Tibial nerve (tissue), 4 donors: ENCODE measurements around the gene NCBP2. TPM values are rescaled to one million over a fixed set of nuclear protein-coding genes. Genes with fewer than 3 reads are reported as not detected.

ENCODE experiments used
- DNase-seq, 2 donors: peaks; one replicate each; pipeline ENCODE4 v3.0.0-alpha.2; 2019; ENCODE audit warnings: low spot score in 2 of 2
- H3K27ac ChIP-seq, 4 donors: fragments of 200-600 bp; sonication (generic) in 3 of 4; one replicate each; pipeline ENCODE4 v1.5.1; 2017 to 2019; ENCODE audit warnings: mild to moderate bottlenecking in 1 of 4
- H3K27me3 ChIP-seq, 2 donors: fragments of 200-600 bp; sonication (generic) in 1 of 2; one replicate each; pipeline versions ENCODE4 v1.5.1 to v1.6.0; 2017 to 2019
- H3K36me3 ChIP-seq, 3 donors: fragments of 200-600 bp; sonication (generic); one replicate each; pipeline ENCODE4 v1.5.1; 2018 to 2019
- H3K4me1 ChIP-seq, 4 donors: fragments of 200-600 bp; sonication (generic) in 3 of 4; one replicate each; pipeline ENCODE4 v1.5.1; 2017 to 2019
- H3K4me3 ChIP-seq, 4 donors: fragments of 200-600 bp; sonication (generic) in 3 of 4; one replicate each; pipeline ENCODE4 v1.5.1; 2017 to 2019; ENCODE audit warnings: mild to moderate bottlenecking in 1 of 4, moderate library complexity in 1 of 4
- H3K9me3 ChIP-seq, 4 donors: fragments of 200-600 bp; sonication (generic) in 3 of 4; one replicate each; pipeline ENCODE4 v1.5.1; 2017 to 2019
- CTCF ChIP-seq, 5 experiments: fragments of 200-600 bp in 3 of 5; fragments of 450-650 bp in 2 of 5; sonication (generic) in 3 of 5; IDR thresholded peaks; one replicate each; pipeline ENCODE4 v1.5.1; 2016 to 2019; ENCODE audit warnings: antibody characterized with exemption in 5 of 5, mild to moderate bottlenecking in 3 of 5, moderate library complexity in 2 of 5
- EP300 ChIP-seq, 2 donors: sonication (generic); formaldehyde crosslinking; IDR thresholded peaks; one replicate each; pipeline ENCODE4 v1.6.1; 2017; ENCODE audit warnings: antibody characterized with exemption in 2 of 2, mild to moderate bottlenecking in 1 of 2
- POLR2A ChIP-seq, 2 donors: fragments of 450-650 bp; IDR thresholded peaks; one replicate each; pipeline ENCODE4 v1.6.1; 2017; ENCODE audit warnings: antibody characterized with exemption in 2 of 2, mild to moderate bottlenecking in 2 of 2, moderate library complexity in 2 of 2
- WGBS, 2 donors: methylation state at CpG; one replicate each; pipeline ENCODE4 v1.1.5; 2018; 5-methylcytosine and 5-hydroxymethylcytosine counted together
- total RNA-seq, 4 donors: library from RNA; depleted of rRNA; stranded (reverse); fragments of >200 nt; gene quantifications; one replicate each; pipeline ENCODE4 v1.1.0, GENCODE V29; 2016

Gene NCBP2
- total RNA-seq, 4 donors from 2014 or later = 25.1 to 45.6 (median 36.6) TPM

GRCh38 chr3:196916221-196916620 is 26.1 kb downstream of the NCBP2 start:
- TF ChIP-seq POLR2A (IDR thresholded peaks at IDR 0.05) (no peak), EP300 (IDR thresholded peaks at IDR 0.05) (no peak), CTCF (IDR thresholded peaks at IDR 0.05) (no peak)
- H3K27ac ChIP-seq = no peak overlapping the region
- 98 to 100% methylated on average over 1 of the region's 1 CpG for WGBS, 2 donors

GRCh38 chr3:196915375-196915774 is 27.0 kb downstream of the NCBP2 start:
- H3K27me3 ChIP-seq = no peaks in the 10 kb centered on the region
- peaks cover 0 to 7% (median 0%) of the 10 kb centered on the region in 4 donors for H3K9me3 ChIP-seq
- no peak overlapping the region for H3K27ac ChIP-seq
- DNase-seq = no peak
- no peak overlapping the region for H3K4me3 ChIP-seq
- H3K4me1 ChIP-seq = no peaks in the 10 kb centered on the region
- H3K36me3 ChIP-seq = peaks cover 0 to 33% (median 0%) of the 10 kb centered on the region in 3 donors
- TF ChIP-seq POLR2A (IDR thresholded peaks at IDR 0.05) (no peak), EP300 (IDR thresholded peaks at IDR 0.05) (no peak), CTCF (IDR thresholded peaks at IDR 0.05) (no peak)
- 97 to 100% methylated on average over 3 of the region's 3 CpGs for WGBS, 2 donors

More at GRCh38 chr3:196916221-196916620, 26.1 kb downstream of the NCBP2 start:
- no peaks in the 10 kb centered on the region for H3K27me3 ChIP-seq
- peaks cover 0 to 7% (median 0%) of the 10 kb centered on the region in 4 donors for H3K9me3 ChIP-seq
- no peak overlapping the region for H3K4me3 ChIP-seq
- H3K36me3 ChIP-seq = peaks cover 0 to 33% (median 0%) of the 10 kb centered on the region in 3 donors
- no peak for DNase-seq
- H3K4me1 ChIP-seq = no peaks in the 10 kb centered on the region

GRCh38 chr3:196914866-196915265 is 27.5 kb downstream of the NCBP2 start:
- no peak for TF ChIP-seq EP300 (IDR thresholded peaks at IDR 0.05)
- no peak overlapping the region for H3K27ac ChIP-seq
- H3K4me3 ChIP-seq = no peak overlapping the region
- DNase-seq = no peak
- peaks cover 0 to 33% (median 0%) of the 10 kb centered on the region in 3 donors for H3K36me3 ChIP-seq
- no peaks in the 10 kb centered on the region for H3K4me1 ChIP-seq
- H3K27me3 ChIP-seq = no peaks in the 10 kb centered on the region
- peaks cover 0 to 7% (median 0%) of the 10 kb centered on the region in 4 donors for H3K9me3 ChIP-seq
- WGBS, 2 donors = 90 to 98% methylated on average over 4 of the region's 4 CpGs

GRCh38 chr3:196903740-196904139 is 38.6 kb downstream of the NCBP2 start:
- peaks cover 4 to 92% (median 18%) of the 10 kb centered on the region in 3 donors for H3K36me3 ChIP-seq
- no peak overlapping the region for H3K4me3 ChIP-seq
- no peaks in the 10 kb centered on the region for H3K4me1 ChIP-seq
- H3K27ac ChIP-seq = no peak overlapping the region
- 97 to 100% methylated on average over 2 of the region's 2 CpGs for WGBS, 2 donors
- H3K9me3 ChIP-seq = no peaks in the 10 kb centered on the region
- no peak for DNase-seq
- H3K27me3 ChIP-seq = no peaks in the 10 kb centered on the region
- TF ChIP-seq EP300 (IDR thresholded peaks at IDR 0.05) = no peak
- TF ChIP-seq POLR2A (IDR thresholded peaks at IDR 0.05) = no peak
- TF ChIP-seq CTCF (IDR thresholded peaks at IDR 0.05) = no peak

- no peak for DNase-seq
- Histone ChIP-seq H3K27ac (no peak overlapping the region), H3K27me3 (no peaks in the 10 kb centered on the region), H3K36me3 (peaks cover 4 to 79% (median 18%) of the 10 kb centered on the region in 3 donors), H3K4me1 (no peaks in the 10 kb centered on the region), H3K9me3 (no peaks in the 10 kb centered on the region), H3K4me3 (no peak overlapping the region)
- TF ChIP-seq EP300 (IDR thresholded peaks at IDR 0.05) = no peak
- no peak for TF ChIP-seq POLR2A (IDR thresholded peaks at IDR 0.05)
- no peak for TF ChIP-seq CTCF (IDR thresholded peaks at IDR 0.05)
- 73 to 77% methylated on average over 1 of the region's 1 CpG for WGBS, 2 donors
Measured at GRCh38 chr3:196902296-196902695, 40.0 kb downstream of the NCBP2 start.

- H3K27ac ChIP-seq = no peak overlapping the region
- no peaks in the 10 kb centered on the region for H3K27me3 ChIP-seq
- no peak for DNase-seq
- peaks cover 4 to 74% (median 18%) of the 10 kb centered on the region in 3 donors for H3K36me3 ChIP-seq
- 70 to 83% methylated on average over 1 of the region's 1 CpG for WGBS, 2 donors
- H3K4me3 ChIP-seq = no peak overlapping the region
- H3K9me3 ChIP-seq = no peaks in the 10 kb centered on the region
- TF ChIP-seq EP300 (IDR thresholded peaks at IDR 0.05) (no peak), CTCF (IDR thresholded peaks at IDR 0.05) (no peak), POLR2A (IDR thresholded peaks at IDR 0.05) (no peak)
- no peaks in the 10 kb centered on the region for H3K4me1 ChIP-seq
Measured at GRCh38 chr3:196901768-196902167, 40.6 kb downstream of the NCBP2 start.
